GM12878 (cell line): ENCODE results near the gene ZFPM1. TPM values are rescaled to one million over a fixed set of nuclear protein-coding genes. Genes with fewer than 3 reads are reported as not detected.

Experiments used
- ATAC-seq: fragments of 200-7000 bp; cut with Tn5 transposase; 3 replicates; pipeline ENCODE4 v1.9.1; 2020; ENCODE audit warnings: mild to moderate bottlenecking, moderate library complexity
- BruUV-seq: library from RNA; stranded (reverse); fragments of 400-500 nt; replicated peaks from 2 replicates; lab custom pipeline; 2021; lab: Mats Ljungman, UMichigan
- CTCF ChIA-PET: fragments of 300-600 bp; sonication (Branson Sonifier 250); formaldehyde crosslinking; extraction: SDS; loops from one replicate; lab custom pipeline; 2021; ENCODE audit warnings: inconsistent platforms; lab: Yijun Ruan, JAX
- POLR2A ChIA-PET: fragments of 350-600 bp; formaldehyde crosslinking; extraction: SDS; loops from one replicate; lab custom pipeline; 2021; ENCODE audit warnings: inconsistent platforms; lab: Charles Lee
- RAD21 ChIA-PET: fragments of 300-600 bp; sonication (Branson Sonifier 250); formaldehyde crosslinking; loops from one replicate; lab custom pipeline; 2023; ENCODE audit warnings: antibody characterized with exemption; ENCODE audit not compliant: unreplicated experiment; lab: Charles Lee
- SMC1A ChIA-PET: fragments of 300-600 bp; sonication (Branson Sonifier 250); formaldehyde crosslinking; loops from one replicate; lab custom pipeline; 2023; ENCODE audit not compliant: unreplicated experiment, uncharacterized antibody; lab: Charles Lee
- DNase-seq: peaks from one replicate; pipeline ENCODE4 v3.0.0-alpha.2; 2011; ENCODE audit warnings: low read depth, low spot score
- FAIRE-seq: peaks from 3 replicates; lab custom pipeline; 2011; peaks lifted over from hg19 to GRCh38; lab: Jason Lieb, UNC
- H2AFZ ChIP-seq: 2 replicates; pipeline ENCODE4 v1.6.0; 2011; ENCODE audit warnings: low read depth, low read length, control low read depth; ENCODE audit not compliant: control insufficient read depth
- H3K27ac ChIP-seq: 2 replicates; pipeline ENCODE4 v1.5.1; 2011; ENCODE audit warnings: control low read depth; ENCODE audit not compliant: control insufficient read depth, insufficient read depth
- H3K27me3 ChIP-seq, 2 experiments: replicated peaks in 1 of 2; 2 replicates each; pipeline versions ENCODE4 v1.6.0 to v1.6.1; 2011; ENCODE audit warnings: low read length in 1 of 2; ENCODE audit not compliant: control insufficient read depth in 2 of 2, insufficient read depth in 2 of 2
- H3K36me3 ChIP-seq, 2 experiments: 2 replicates each; pipeline ENCODE4 v1.5.1; 2011; ENCODE audit warnings: low read length in 1 of 2; ENCODE audit not compliant: control insufficient read depth in 2 of 2, insufficient read depth in 2 of 2
- H3K4me1 ChIP-seq: 2 replicates; pipeline ENCODE4 v1.6.1; 2011; ENCODE audit warnings: mild to moderate bottlenecking, low read length, moderate library complexity, mixed read lengths; ENCODE audit not compliant: control insufficient read depth, insufficient read depth
- H3K4me2 ChIP-seq: 2 replicates; pipeline ENCODE4 v1.6.0; 2011; ENCODE audit warnings: control low read depth; ENCODE audit not compliant: control insufficient read depth, insufficient read depth
- H3K4me3 ChIP-seq: fragments of 200-600 bp; sonication (generic); 2 replicates; pipeline ENCODE4 v1.5.1; 2016
- H3K79me2 ChIP-seq: 2 replicates; pipeline ENCODE4 v1.6.0; 2011; ENCODE audit warnings: low read length; ENCODE audit not compliant: control insufficient read depth, insufficient read depth
- H3K9ac ChIP-seq: 2 replicates; pipeline ENCODE4 v1.8.0; 2011; ENCODE audit warnings: low read length, control low read depth, mixed read lengths; ENCODE audit not compliant: control insufficient read depth, insufficient read depth
- H3K9me3 ChIP-seq: replicated peaks from 3 replicates; pipeline ENCODE4 v1.5.1; 2011; ENCODE audit warnings: mild to moderate bottlenecking, low read length; ENCODE audit not compliant: control insufficient read depth, insufficient read depth
- H4K20me1 ChIP-seq: 2 replicates; pipeline ENCODE4 v1.6.0; 2011; ENCODE audit not compliant: control insufficient read depth, insufficient read depth
- BCL11A ChIP-seq: IDR thresholded peaks from 2 replicates; pipeline ENCODE4 v1.6.1; 2011; ENCODE audit warnings: low read depth, low read length
- BCLAF1 ChIP-seq: fragments of 450-650 bp; IDR thresholded peaks from 2 replicates; pipeline ENCODE4 v1.6.1; 2017; ENCODE audit warnings: antibody characterized with exemption, mild to moderate bottlenecking, moderate library complexity
- BHLHE40 ChIP-seq, 2 experiments: fragments of 450-650 bp in 1 of 2; IDR thresholded peaks; 2 replicates each; pipeline ENCODE4 v1.6.1; 2011 to 2017; ENCODE audit warnings: low read depth in 2 of 2, borderline replicate concordance in 1 of 2, improper control_type of control experiment in 1 of 2, low read length in 1 of 2, mild to moderate bottlenecking in 1 of 2
- E2F4 ChIP-seq: IDR thresholded peaks from 2 replicates; pipeline ENCODE4 v1.6.1; 2012; ENCODE audit warnings: low read depth, low read length, improper control_type of control experiment
- GABPA ChIP-seq: IDR thresholded peaks from 2 replicates; pipeline ENCODE4 v1.6.1; 2014; ENCODE audit warnings: antibody characterized with exemption, low read depth, mild to moderate bottlenecking, inconsistent platforms
- HSF1 ChIP-seq: fragments of 150-350 bp; IDR thresholded peaks from 2 replicates; pipeline ENCODE4 v1.6.1; 2014; ENCODE audit warnings: mild to moderate bottlenecking, low read depth, low read length
- JUND ChIP-seq: IDR thresholded peaks from 2 replicates; pipeline ENCODE4 v1.6.1; 2012; ENCODE audit warnings: low read depth, mild to moderate bottlenecking, low read length, improper control_type of control experiment, moderate library complexity
- KAT2A ChIP-seq: conservative IDR thresholded peaks from 2 replicates; pipeline ENCODE4 v1.6.1; 2011; ENCODE audit warnings: low read depth, low read length; ENCODE audit not compliant: control insufficient read depth
- NKRF ChIP-seq: fragments of 450-650 bp; conservative IDR thresholded peaks from 2 replicates; pipeline ENCODE4 v1.6.1; 2017; ENCODE audit warnings: mild to moderate bottlenecking, moderate library complexity
- RAD51 ChIP-seq: fragments of 450-650 bp; IDR thresholded peaks from 2 replicates; pipeline ENCODE4 v1.6.1; 2016; ENCODE audit warnings: moderate library complexity, mild to moderate bottlenecking, inconsistent platforms
- RB1 ChIP-seq: fragments of 450-650 bp; formaldehyde crosslinking; IDR thresholded peaks from 2 replicates; pipeline ENCODE4 v1.6.1; 2017; ENCODE audit warnings: mild to moderate bottlenecking, borderline replicate concordance
- SPI1 ChIP-seq: IDR thresholded peaks from 2 replicates; pipeline ENCODE4 v1.6.1; 2011; ENCODE audit warnings: low read depth, mild to moderate bottlenecking, low read length, moderate library complexity, borderline replicate concordance; ENCODE audit not compliant: insufficient read depth
- USF1 ChIP-seq: IDR thresholded peaks from 2 replicates; pipeline ENCODE4 v1.6.1; 2011; ENCODE audit warnings: borderline replicate concordance, low read depth, mild to moderate bottlenecking, moderate library complexity, mixed read lengths, low read length; ENCODE audit not compliant: insufficient read depth; ENCODE audit errors: extremely low read length
- ZNF274 ChIP-seq: IDR thresholded peaks from one replicate; pipeline ENCODE4 v1.8.0; 2011; ENCODE audit not compliant: insufficient read length, insufficient read depth
- WGBS: methylation state at CpG from one replicate; pipeline ENCODE4 v1.1.6; 2016; ENCODE audit warnings: low lambda C conversion rate; ENCODE audit not compliant: insufficient replicate concordance, insufficient coverage; ENCODE audit errors: missing lambda C conversion rate; 5-methylcytosine and 5-hydroxymethylcytosine counted together
- in situ Hi-C: fragments of 300-500 bp; cut with MboI; formaldehyde crosslinking; loops from 9 replicates; pipeline ENCODE4 v1.14.3; 2018; ENCODE audit warnings: mixed read lengths
- intact Hi-C: fragments of 100-400 bp; cut with micrococcal nuclease; formaldehyde crosslinking; loops from one replicate; pipeline ENCODE4 v1.14.2; 2022; ENCODE audit not compliant: unreplicated experiment
- polyA plus RNA-seq, 11 experiments: library from polyadenylated mRNA; depleted of rRNA in 4 of 11; unstranded in 6 of 11; stranded (reverse) in 5 of 11; fragments of >200 nt; fragmentation: Nextera tagmentation in 4 of 11; fragmentation: Illumina TruSeq in 1 of 11; extraction: Ambion mirVana in 4 of 11; extraction: Trizol in 1 of 11; gene quantifications; 1 replicate in 1 of 11; 2 replicates in 10 of 11; pipeline versions ENCODE4 v1.2.1 to v1.2.3, GENCODE V29; 2011 to 2016; ENCODE audit warnings: inconsistent platforms in 2 of 11, missing spikeins in 2 of 11, low read depth in 1 of 11
- total RNA-seq, 4 experiments: library from RNA; depleted of rRNA in 3 of 4; stranded (reverse); fragments of >200 nt in 3 of 4; fragmentation: Illumina TruSeq in 1 of 4; extraction: Trizol in 1 of 4; gene quantifications; 2 replicates each; pipeline versions ENCODE4 v1.2.1 to v1.2.3, GENCODE V29; 2013 to 2021

The ZFPM1 gene
- total and polyA plus RNA-seq, 10 of the 15 experiments (the other 5 are each of a cell fraction or from before 2014, with no cell fraction given) = 0.02 to 5.1 (median 0.30) TPM

- Histone ChIP-seq H3K27ac (no peak overlapping the region), H3K27me3 (no peaks in the 10 kb centered on the region), H3K36me3 (peaks cover 0 to 1% of the 10 kb centered on the region in 2 experiments; a peak in 2 of 4 replicates), H3K4me1 (no peaks in the 10 kb centered on the region), H3K79me2 (no peaks in the 10 kb centered on the region), H2AFZ (no peak overlapping the region), H3K4me2 (no peak overlapping the region), H3K9me3 (no peaks in the 10 kb centered on the region), H4K20me1 (no peaks in the 10 kb centered on the region), H3K4me3 (no peak overlapping the region), H3K9ac (no peak overlapping the region)
- POLR2A ChIA-PET = no interaction called here
- 41% methylated on average over 3 of the region's 3 CpGs for WGBS
- DNase-seq (no peak), ATAC-seq (no peak), FAIRE-seq (no peak)
- TF ChIP-seq GABPA (no peak), BHLHE40 (IDR thresholded peaks at IDR 0.05; ENCODE audit: borderline replicate concordance in 1 of 2, low read depth in 2 of 2, low read length in 1 of 2) (no peak), BCL11A (no peak), SPI1 (no peak), USF1 (no peak), HSF1 (no peak), KAT2A (no peak), RAD51 (no peak), E2F4 (no peak), RB1 (no peak), JUND (no peak), NKRF (no peak), ZNF274 (no peak), BCLAF1 (no peak)
- CTCF ChIA-PET = no interaction called here
- SMC1A ChIA-PET = no interaction called here
- RAD21 ChIA-PET = no interaction called here
- intact Hi-C loops = no loop called here
- in situ Hi-C loops = no loop called here
- BruUV-seq = no TSS peak
Measured at GRCh38 chr16:88487124-88487432, 34.0 kb downstream of the ZFPM1 start.
